Stimulated activated CD4-positive, alpha-beta T cell treated with anti-CD3 and anti-CD28 coated beads, Interleukin-12 subunit alpha, Interleukin-12 subunit beta, amount 100 ng/mL, for 4 hours (primary cell): Measurements from ENCODE around the gene RPL22.

Experiments used
- DNase-seq: peaks from one replicate; pipeline ENCODE4 v3.0.0-alpha.2; 2020

Gene RPL22

GRCh38 chr1:6151291-6151822, 48.0 kb downstream of the RPL22 start:
- DNase-seq: no peak

DNA sequence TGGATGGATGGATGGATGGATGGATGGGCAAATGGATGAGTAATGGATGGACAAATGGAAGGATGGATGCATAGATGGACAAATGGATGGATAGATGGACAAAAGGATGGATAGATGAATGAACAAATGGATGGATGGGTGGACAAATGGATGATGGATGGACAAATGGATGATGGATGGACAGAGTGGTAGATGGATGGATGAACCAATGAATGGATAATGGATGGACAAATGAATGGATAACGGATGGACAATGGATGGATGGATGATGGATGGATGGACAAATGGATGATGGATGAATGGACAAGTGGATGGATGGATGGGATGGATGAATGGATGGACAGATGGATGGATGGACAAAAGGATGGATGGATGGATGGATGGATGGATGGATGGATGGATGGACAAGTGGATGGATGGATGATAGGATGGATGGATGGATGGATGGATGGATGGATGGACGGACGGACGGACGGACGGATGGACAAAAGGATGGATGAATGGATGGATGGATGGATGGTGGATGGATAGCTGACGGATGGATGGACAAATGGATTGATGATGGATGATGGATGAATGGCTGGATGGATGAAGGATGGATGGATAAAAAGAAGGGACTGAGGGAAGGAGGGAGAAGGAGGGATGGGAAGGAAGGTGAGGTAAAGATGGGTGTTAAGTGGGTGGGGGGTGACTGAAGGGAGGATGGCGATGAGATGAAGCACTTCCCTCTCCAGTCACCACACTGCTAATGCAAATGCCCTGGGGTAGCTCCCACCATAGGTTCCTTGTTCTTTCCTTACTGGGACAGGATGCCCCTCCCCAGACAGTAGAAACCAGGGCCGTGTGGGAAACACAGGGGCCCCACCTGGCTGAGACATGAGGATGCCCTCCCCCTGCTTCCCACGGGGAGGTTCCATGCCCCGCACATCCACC, 49.1 kb downstream of the RPL22 start:
- no peak for DNase-seq

- no peak for DNase-seq
Measured at GRCh38 chr1:6149597-6149996, 49.8 kb downstream of the RPL22 start.

GRCh38 chr1:6148497-6149241, 50.7 kb downstream of the RPL22 start:
- peak; percentile 78 for DNase-seq

DNA sequence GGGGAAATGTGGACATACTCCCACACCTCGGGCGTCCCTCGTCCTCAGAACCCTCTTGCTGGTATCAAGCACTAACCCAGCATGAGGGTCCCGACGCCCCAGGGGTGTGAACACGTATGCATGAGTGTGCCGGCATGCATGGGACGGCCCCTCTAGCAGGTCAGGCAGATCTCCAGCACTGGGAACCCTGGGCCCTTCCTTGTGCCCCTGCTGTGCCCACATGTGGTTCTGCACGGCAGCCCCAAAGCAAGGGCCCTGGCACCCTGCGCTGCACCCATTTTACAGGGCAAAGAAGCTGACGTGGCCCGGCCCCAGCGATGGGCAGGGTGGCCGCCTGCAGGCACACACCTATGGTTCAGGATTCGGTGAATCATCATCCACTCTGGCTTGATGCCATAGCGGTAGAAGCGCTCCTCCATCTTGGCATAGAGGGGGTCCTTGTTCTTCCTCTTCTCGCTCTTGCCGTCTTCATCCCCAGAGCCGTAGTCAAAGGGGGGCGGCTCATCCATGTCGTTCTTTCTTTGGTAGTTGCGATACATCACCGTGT, 53.5 kb downstream of the RPL22 start:
- DNase-seq: no peak

- no peak for DNase-seq
Measured at GRCh38 chr1:6145396-6145750, 54.0 kb downstream of the RPL22 start.

GRCh38 chr1:6144647-6145395, 54.6 kb downstream of the RPL22 start:
- DNase-seq: no peak

GRCh38 chr1:6144175-6144574, 55.2 kb downstream of the RPL22 start:
- DNase-seq: no peak

DNA sequence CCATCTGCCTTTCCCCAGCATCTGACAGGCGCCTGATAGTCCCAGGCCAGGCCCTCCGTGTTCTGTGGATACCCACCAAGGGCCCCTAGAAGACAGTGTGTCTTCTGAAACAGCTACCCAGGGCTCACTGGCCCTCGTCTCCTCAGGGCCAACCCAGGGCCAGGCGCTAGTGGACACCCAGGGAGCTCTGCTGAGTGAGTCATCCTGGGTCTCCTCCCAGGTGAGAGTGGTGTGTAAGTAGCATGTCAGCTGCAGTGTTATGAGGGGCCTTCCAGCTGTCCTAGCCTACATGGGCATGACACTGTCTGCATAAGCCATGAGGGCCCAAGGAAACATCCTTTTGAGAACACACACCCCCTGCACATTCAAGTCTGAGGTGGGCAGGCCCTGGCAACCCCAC, 56.0 kb downstream of the RPL22 start:
- no peak for DNase-seq

- DNase-seq: no peak
Measured at GRCh38 chr1:6142734-6143133, 56.7 kb downstream of the RPL22 start.

DNA sequence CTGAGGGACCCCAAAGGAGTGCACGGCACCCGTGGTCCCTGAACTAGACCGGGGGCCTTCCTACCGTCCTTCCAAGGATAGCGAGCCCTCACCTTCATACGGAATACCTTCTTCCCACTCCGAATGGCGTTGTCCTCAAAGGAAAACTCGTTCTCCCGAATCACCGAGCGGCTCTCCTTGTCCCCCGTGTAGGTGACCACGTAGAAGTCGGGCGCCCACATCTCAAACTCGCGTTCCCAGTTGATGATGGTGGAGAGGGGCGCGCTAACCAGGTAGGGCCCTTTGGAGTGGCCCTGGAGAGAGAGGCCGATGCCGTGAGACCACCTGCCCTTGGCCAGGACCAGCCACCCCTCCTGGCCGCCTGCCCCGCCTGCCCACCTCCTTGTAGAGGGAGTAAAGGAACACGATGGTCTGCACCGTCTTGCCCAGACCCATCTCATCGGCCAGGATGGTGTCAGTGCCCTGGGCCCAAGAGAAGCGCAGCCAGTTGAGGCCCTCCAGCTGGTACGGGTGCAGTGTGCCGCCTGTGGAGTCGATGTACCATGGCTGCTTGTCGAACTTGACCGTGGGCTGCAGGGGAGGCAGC, 57.3 kb downstream of the RPL22 start:
- DNase-seq: no peak

DNA sequence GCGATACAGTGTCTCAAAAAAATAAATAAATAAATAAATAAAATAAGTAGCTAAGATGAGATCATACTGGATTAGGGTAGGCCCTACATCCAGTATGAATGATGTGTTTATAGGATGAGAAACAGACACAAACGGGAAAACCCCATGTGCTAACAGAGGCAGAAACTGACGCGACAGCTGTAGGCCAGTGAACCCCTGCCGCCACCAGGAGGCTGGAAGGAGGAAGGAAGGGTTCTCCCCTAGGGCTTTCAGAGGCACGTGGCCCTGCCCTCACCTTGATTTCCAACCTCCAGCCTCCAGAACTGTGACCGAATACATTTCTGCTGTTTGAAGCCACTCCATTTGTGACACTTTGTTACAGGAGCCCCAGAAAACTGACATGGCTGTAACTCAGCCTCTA, 57.8 kb downstream of the RPL22 start:
- no peak for DNase-seq

- no peak for DNase-seq
Measured at GRCh38 chr1:6140413-6140812, 59.0 kb downstream of the RPL22 start.

- no peak for DNase-seq
Measured at GRCh38 chr1:6137758-6138157, 61.6 kb downstream of the RPL22 start.

DNA sequence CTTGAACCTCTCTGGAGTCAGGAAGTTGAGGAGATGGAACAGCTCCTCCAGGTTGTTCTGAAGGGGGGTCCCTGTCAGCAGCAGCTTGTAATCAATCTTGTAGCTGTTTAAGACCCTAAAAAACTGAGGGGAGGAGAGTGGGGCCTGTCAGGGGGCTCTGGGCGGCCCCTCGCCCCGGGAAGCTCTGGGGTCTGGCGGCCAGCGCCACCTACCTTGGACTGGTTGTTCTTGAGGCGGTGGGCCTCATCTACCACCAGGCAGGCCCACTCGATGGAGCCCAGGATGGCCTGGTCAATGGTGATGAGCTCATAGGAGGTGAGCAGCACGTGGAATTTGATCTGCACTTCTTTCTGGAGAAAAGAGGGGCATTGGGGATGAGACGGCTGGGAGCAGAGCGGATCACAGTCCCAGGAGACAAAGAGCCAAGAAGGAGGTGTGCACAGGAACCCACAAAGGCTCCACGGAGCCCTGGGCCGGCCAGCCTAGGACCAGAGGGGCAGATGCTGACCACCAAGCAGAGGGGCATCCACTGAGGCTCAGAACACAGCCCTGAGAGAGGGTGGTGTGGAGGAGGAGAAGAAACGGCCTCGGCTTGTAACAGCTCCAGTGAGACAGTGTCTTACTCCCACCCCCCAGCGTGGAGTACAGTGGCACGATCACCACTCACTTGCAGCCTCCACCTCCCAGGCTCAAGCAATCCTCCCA, 62.7 kb downstream of the RPL22 start:
- no peak for DNase-seq
